ENCODE results near the gene NDUFS7.
A peak's percentile ranks its signal among the peaks of the same experiment; 100 is the strongest.
"Not testable (repeated sequence)": the region's sequence is repeated elsewhere in the genome, so short reads cannot be mapped to it uniquely, and the experiment has no call there.

DNA sequence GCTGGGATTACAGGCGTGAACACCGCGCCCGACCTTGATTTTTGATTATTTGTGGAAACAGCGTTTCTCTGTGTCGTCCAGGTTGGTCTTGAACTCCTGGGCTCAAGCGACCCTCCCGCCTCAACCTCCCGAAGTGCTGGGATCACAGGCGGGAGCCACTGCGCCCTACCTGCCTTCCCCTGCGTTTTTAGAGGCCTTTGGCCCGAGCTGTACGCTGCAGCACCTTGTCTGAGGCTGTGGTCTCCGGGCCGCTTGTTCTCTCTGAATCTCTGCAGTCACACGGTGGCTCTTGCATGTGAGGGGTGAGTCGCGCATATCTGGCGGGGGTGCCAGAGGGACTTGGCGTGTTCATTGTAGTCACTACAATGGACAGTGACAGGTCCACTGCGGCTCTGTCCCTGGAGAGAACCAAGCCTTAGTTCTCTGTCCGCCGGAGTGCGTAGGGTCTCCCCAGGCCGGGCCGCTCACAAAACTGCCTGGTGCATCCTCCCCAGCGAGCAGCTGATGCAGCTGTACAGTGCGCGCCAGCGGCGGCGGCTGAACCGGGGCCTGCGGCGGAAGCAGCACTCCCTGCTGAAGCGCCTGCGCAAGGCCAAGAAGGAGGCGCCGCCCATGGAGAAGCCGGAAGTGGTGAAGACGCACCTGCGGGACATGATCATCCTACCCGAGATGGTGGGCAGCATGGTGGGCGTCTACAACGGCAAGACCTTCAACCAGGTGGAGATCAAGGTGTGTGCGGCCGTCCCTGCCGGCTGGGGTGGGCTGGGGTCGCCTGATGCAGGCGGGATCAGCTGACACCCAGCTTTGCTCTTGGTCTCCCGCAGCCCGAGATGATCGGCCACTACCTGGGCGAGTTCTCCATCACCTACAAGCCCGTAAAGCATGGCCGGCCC is 56.1 kb downstream of the NDUFS7 start:
- TF ChIP-seq POLR2AphosphoS5 (IDR thresholded peaks at IDR 0.05; ENCODE audit: low read depth, low read length) = peak; percentile 25; the same call in 1 of the 2 replicates
- TF ChIP-seq POLR2A (IDR thresholded peaks at IDR 0.05; ENCODE audit: low read depth, low read length) = 0 out of 2 replicates have a peak, but pooled peaks have one; percentile 0
- TF ChIP-seq TAF1 (IDR thresholded peaks at IDR 0.05; ENCODE audit: borderline replicate concordance, low read depth, low read length) = not testable (repeated sequence)
